Liver (tissue), 9 donors: ENCODE data around the gene ITGBL1. TPM values are rescaled to one million over a fixed set of nuclear protein-coding genes. Genes with fewer than 3 reads are reported as not detected.

ENCODE experiments used
- DNase-seq: peaks from one replicate; pipeline ENCODE4 v3.0.0-alpha.2; 2017; ENCODE audit warnings: low spot score
- H3K27ac ChIP-seq, 2 donors: one replicate each; pipeline ENCODE4 v1.7.0; 2013; ENCODE audit warnings: inconsistent platforms in 2 of 2, low read length in 2 of 2, control low read depth in 1 of 2, low read depth in 1 of 2, mild to moderate bottlenecking in 1 of 2
- H3K27me3 ChIP-seq, 4 donors: one replicate each; pipeline versions ENCODE4 v1.6.1 to v1.7.0; 2013; ENCODE audit warnings: low read length in 3 of 4, inconsistent platforms in 1 of 4, mild to moderate bottlenecking in 1 of 4, moderate library complexity in 1 of 4; ENCODE audit not compliant: control insufficient read depth in 4 of 4, insufficient read depth in 4 of 4
- H3K36me3 ChIP-seq, 4 donors: one replicate each; pipeline versions ENCODE4 v1.6.1 to v1.7.0; 2013; ENCODE audit warnings: low read length in 3 of 4, mild to moderate bottlenecking in 3 of 4, low read depth in 1 of 4, moderate library complexity in 1 of 4; ENCODE audit not compliant: control insufficient read depth in 4 of 4, insufficient read depth in 3 of 4
- H3K4me1 ChIP-seq, 4 donors: one replicate each; pipeline versions ENCODE4 v1.6.1 to v1.7.0; 2013; ENCODE audit warnings: low read length in 3 of 4, mild to moderate bottlenecking in 3 of 4, moderate library complexity in 1 of 4; ENCODE audit not compliant: control insufficient read depth in 4 of 4, insufficient read depth in 4 of 4
- H3K4me3 ChIP-seq, 3 donors: one replicate each; pipeline versions ENCODE4 v1.6.1 to v1.7.0; 2013; ENCODE audit warnings: low read length in 3 of 3, control low read depth in 1 of 3, low read depth in 1 of 3, mild to moderate bottlenecking in 1 of 3
- H3K9ac ChIP-seq, 2 donors: one replicate each; pipeline ENCODE4 v1.7.0; 2013; ENCODE audit warnings: low read length in 2 of 2, mild to moderate bottlenecking in 2 of 2, moderate library complexity in 2 of 2, control low read depth in 1 of 2, low read depth in 1 of 2
- H3K9me3 ChIP-seq, 4 donors: one replicate each; pipeline versions ENCODE4 v1.6.1 to v1.7.0; 2013; ENCODE audit warnings: low read length in 3 of 4; ENCODE audit not compliant: control insufficient read depth in 4 of 4
- EGR1 ChIP-seq, 2 donors: IDR thresholded peaks; 2 replicates each; pipeline ENCODE4 v1.6.1; 2016 to 2018; ENCODE audit warnings: antibody characterized with exemption in 2 of 2, low read depth in 2 of 2
- FOXA1 ChIP-seq: IDR thresholded peaks from 2 replicates; pipeline ENCODE4 v1.6.1; 2016; ENCODE audit warnings: antibody characterized with exemption
- FOXA2 ChIP-seq: IDR thresholded peaks from 2 replicates; pipeline ENCODE4 v1.6.1; 2016; ENCODE audit warnings: antibody characterized with exemption
- JUND ChIP-seq, 2 donors: IDR thresholded peaks; 2 replicates each; pipeline ENCODE4 v1.6.1; 2016; ENCODE audit warnings: antibody characterized with exemption in 2 of 2
- RXRA ChIP-seq, 2 donors: IDR thresholded peaks; 2 replicates each; pipeline ENCODE4 v1.6.1; 2017 to 2018; ENCODE audit warnings: antibody characterized with exemption in 2 of 2, mild to moderate bottlenecking in 1 of 2
- SP1 ChIP-seq: IDR thresholded peaks from 2 replicates; pipeline ENCODE4 v1.6.1; 2018; ENCODE audit warnings: antibody characterized with exemption, mild to moderate bottlenecking
- YY1 ChIP-seq: IDR thresholded peaks from 2 replicates; pipeline ENCODE4 v1.6.1; 2016; ENCODE audit warnings: antibody characterized with exemption, mild to moderate bottlenecking
- WGBS: extraction: QIAGEN DNeasy Blood & Tissue Kit; methylation state at CpG from one replicate; pipeline ENCODE4 v1.1.7; 2013; 5-methylcytosine and 5-hydroxymethylcytosine counted together
- polyA plus RNA-seq, 2 donors: library from polyadenylated mRNA; stranded (reverse) in 1 of 2; unstranded in 1 of 2; fragments of 200-250 nt in 1 of 2; fragments of >200 nt in 1 of 2; fragmentation: Nextera tagmentation in 1 of 2; extraction: Ambion mirVana in 1 of 2; gene quantifications; one replicate each; pipeline versions ENCODE4 v1.2.1 to v1.2.3, GENCODE V29; 2013 to 2015
- total RNA-seq, 2 donors: library from RNA; depleted of rRNA; stranded (reverse); fragments of >200 nt; gene quantifications; one replicate each; pipeline ENCODE4 v1.2.3, GENCODE V29; 2014
- TF ChIP-seq, protein P1 (sequence below): IDR thresholded peaks from 2 replicates; pipeline ENCODE4 v1.6.1; 2016; ENCODE audit warnings: antibody characterized with exemption
- TF ChIP-seq, protein P2 (sequence below): fragments of 150-350 bp; IDR thresholded peaks from 2 replicates; pipeline ENCODE4 v1.5.1; 2017; ENCODE audit warnings: improper control_type of control experiment, low read depth, low read length; ENCODE audit not compliant: missing input control
- TF ChIP-seq, protein P3 (sequence below): IDR thresholded peaks from 2 replicates; pipeline ENCODE4 v1.6.1; 2016; ENCODE audit warnings: antibody characterized with exemption, mild to moderate bottlenecking
- donor health status: healthy.
- donor health status: healthy.
- donor health status: healthy.
- donor health status: healthy.
- donor health status: healthy.

Gene ITGBL1, protein sequence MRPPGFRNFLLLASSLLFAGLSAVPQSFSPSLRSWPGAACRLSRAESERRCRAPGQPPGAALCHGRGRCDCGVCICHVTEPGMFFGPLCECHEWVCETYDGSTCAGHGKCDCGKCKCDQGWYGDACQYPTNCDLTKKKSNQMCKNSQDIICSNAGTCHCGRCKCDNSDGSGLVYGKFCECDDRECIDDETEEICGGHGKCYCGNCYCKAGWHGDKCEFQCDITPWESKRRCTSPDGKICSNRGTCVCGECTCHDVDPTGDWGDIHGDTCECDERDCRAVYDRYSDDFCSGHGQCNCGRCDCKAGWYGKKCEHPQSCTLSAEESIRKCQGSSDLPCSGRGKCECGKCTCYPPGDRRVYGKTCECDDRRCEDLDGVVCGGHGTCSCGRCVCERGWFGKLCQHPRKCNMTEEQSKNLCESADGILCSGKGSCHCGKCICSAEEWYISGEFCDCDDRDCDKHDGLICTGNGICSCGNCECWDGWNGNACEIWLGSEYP
- total RNA-seq: 1 to 10 TPM in 1 of 2 donors, under 1 TPM in 1; 0.28 to 1.8 TPM
- polyA plus RNA-seq: 1 to 10 TPM in 1 of 2 donors, under 1 TPM in 1; 0.57 to 2.2 TPM

DNA sequence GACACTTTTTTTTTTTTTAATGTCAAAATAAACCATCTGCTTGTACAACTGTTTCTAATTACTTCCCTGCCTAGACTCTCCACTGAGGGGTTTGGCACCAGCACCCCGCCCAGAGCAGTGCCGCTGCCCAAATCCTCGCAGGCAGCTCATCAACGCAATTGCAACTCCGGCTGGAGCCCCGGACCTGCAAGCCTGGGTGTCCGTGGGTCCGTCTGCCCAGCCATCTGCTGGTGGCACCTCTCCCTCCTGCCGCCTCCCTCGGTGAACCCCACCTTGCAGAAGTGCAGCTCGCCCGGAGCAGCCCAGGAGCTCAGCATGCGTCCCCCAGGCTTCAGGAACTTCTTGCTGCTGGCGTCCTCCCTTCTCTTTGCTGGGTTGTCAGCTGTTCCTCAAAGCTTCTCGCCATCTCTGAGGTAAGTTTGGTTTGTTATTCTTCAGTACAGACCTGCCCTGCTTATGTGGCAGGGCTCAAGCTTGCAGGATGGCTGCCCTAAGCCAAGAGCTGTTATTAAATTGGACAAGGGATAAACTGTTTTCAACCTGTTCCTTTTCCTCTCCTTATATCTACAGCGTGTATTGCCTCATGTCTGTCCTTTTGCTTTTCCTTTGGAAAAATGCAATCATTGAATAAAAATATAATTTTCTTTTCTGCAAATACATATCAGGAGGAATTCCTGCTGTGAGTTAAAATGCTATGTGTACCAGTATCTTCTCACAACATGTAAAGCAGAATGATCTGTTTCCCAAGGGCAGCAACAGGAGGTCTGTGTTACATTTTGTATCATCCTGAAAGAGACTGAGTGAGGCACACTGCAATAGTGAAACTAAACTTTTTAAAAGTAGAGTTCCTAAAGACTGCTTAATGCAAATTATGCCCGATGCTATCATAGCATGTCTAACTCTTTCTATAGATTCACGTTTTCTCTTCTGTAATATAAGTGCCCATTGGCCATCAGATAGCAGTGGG is at the start of gene ITGBL1:
Gene ITGBL1, plus strand, starts transcription at position 157 of the 967 bp plus-strand sequence. Its CDS starts 159 bp downstream, at position 316.
- no peak for DNase-seq
- 60% methylated on average over 18 of the region's 18 CpGs for WGBS
- H3K27ac ChIP-seq: no peak within 1 kb of the TSS

DNA sequence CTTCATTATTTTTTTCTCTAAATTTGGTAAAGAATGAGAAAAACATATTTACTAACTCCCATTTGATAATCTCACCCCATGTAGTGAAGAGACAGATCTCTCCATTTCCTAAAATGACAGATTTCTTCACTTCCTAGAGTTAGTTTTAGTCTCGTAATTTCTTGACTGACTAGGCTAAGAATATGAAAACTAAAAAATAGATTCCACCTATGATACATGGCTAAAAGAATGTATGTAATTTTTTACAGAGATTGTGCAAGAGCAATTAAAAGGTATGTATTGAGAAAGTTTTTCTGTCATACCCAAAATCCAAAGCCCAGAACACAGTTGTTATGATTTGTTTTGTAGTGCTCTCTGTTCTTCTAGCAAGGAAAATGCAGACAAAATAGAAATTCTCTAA is 45.7 kb upstream of the ITGBL1 start:
- TF ChIP-seq EGR1 (IDR thresholded peaks at IDR 0.05; ENCODE audit: low read depth in 2 of 2): no peak
- no peak for TF ChIP-seq FOXA1
- no peak overlapping the region for H3K27ac ChIP-seq
- H3K4me1 ChIP-seq: no peaks in the 10 kb centered on the region
- H3K27me3 ChIP-seq: peaks cover 0 to 4% (median 1%) of the 10 kb centered on the region in 4 donors
- H3K36me3 ChIP-seq: no peaks in the 10 kb centered on the region
- 58% methylated on average over 1 of the region's 1 CpG for WGBS
- no peaks in the 10 kb centered on the region for H3K9me3 ChIP-seq
- no peak overlapping the region for H3K9ac ChIP-seq
- no peak for DNase-seq
- no peak overlapping the region for H3K4me3 ChIP-seq

More for the DNA sequence above, at the start of gene ITGBL1:
- TF ChIP-seq, protein P1, sequence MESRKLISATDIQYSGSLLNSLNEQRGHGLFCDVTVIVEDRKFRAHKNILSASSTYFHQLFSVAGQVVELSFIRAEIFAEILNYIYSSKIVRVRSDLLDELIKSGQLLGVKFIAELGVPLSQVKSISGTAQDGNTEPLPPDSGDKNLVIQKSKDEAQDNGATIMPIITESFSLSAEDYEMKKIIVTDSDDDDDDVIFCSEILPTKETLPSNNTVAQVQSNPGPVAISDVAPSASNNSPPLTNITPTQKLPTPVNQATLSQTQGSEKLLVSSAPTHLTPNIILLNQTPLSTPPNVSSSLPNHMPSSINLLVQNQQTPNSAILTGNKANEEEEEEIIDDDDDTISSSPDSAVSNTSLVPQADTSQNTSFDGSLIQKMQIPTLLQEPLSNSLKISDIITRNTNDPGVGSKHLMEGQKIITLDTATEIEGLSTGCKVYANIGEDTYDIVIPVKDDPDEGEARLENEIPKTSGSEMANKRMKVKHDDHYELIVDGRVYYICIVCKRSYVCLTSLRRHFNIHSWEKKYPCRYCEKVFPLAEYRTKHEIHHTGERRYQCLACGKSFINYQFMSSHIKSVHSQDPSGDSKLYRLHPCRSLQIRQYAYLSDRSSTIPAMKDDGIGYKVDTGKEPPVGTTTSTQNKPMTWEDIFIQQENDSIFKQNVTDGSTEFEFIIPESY: no peak
- no peaks in the 10 kb centered on the region for H3K36me3 ChIP-seq
- peak within 1 kb of the TSS; percentile 30 to 55 (median 51) for H3K4me3 ChIP-seq
- peaks cover 4 to 11% (median 6%) of the 10 kb centered on the region in 4 donors for H3K4me1 ChIP-seq
- peaks cover 0 to 3% (median 0%) of the 10 kb centered on the region in 4 donors for H3K27me3 ChIP-seq
- H3K9me3 ChIP-seq: no peaks in the 10 kb centered on the region
- no peak within 1 kb of the TSS for H3K9ac ChIP-seq

DNA sequence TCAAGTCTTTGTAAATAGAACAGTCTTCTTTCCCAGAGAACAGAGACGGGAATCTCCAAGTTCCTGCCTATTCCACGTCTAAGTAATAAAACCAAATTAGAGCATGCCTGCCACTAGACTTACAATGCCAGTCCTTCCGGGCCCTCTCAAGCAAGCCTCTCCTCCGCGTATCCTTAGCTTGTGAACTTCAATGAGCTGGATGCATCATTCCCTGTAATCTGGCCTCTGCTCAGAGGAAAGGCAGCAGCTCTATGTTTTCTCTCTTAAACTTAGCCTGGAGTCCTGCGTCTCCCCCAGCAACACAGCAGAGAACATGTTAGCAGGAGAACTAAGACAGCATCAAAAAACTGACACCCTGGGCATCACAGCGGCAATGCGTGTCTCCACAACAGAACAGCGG is 44.3 kb upstream of the ITGBL1 start:
- Histone ChIP-seq H3K27ac (no peak overlapping the region), H3K36me3 (no peaks in the 10 kb centered on the region), H3K9ac (no peak overlapping the region), H3K27me3 (peaks cover 0 to 4% (median 2%) of the 10 kb centered on the region in 4 donors), H3K4me1 (no peaks in the 10 kb centered on the region), H3K9me3 (no peaks in the 10 kb centered on the region), H3K4me3 (no peak overlapping the region)
- no peak for TF ChIP-seq JUND (IDR thresholded peaks at IDR 0.05)
- TF ChIP-seq EGR1 (IDR thresholded peaks at IDR 0.05; ENCODE audit: low read depth in 2 of 2): no peak
- no peak for TF ChIP-seq FOXA2
- TF ChIP-seq SP1: no peak
- TF ChIP-seq RXRA (IDR thresholded peaks at IDR 0.05): no peak
- TF ChIP-seq, protein P2, sequence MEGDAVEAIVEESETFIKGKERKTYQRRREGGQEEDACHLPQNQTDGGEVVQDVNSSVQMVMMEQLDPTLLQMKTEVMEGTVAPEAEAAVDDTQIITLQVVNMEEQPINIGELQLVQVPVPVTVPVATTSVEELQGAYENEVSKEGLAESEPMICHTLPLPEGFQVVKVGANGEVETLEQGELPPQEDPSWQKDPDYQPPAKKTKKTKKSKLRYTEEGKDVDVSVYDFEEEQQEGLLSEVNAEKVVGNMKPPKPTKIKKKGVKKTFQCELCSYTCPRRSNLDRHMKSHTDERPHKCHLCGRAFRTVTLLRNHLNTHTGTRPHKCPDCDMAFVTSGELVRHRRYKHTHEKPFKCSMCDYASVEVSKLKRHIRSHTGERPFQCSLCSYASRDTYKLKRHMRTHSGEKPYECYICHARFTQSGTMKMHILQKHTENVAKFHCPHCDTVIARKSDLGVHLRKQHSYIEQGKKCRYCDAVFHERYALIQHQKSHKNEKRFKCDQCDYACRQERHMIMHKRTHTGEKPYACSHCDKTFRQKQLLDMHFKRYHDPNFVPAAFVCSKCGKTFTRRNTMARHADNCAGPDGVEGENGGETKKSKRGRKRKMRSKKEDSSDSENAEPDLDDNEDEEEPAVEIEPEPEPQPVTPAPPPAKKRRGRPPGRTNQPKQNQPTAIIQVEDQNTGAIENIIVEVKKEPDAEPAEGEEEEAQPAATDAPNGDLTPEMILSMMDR: no peak
- TF ChIP-seq YY1: no peak
- TF ChIP-seq, protein P3, sequence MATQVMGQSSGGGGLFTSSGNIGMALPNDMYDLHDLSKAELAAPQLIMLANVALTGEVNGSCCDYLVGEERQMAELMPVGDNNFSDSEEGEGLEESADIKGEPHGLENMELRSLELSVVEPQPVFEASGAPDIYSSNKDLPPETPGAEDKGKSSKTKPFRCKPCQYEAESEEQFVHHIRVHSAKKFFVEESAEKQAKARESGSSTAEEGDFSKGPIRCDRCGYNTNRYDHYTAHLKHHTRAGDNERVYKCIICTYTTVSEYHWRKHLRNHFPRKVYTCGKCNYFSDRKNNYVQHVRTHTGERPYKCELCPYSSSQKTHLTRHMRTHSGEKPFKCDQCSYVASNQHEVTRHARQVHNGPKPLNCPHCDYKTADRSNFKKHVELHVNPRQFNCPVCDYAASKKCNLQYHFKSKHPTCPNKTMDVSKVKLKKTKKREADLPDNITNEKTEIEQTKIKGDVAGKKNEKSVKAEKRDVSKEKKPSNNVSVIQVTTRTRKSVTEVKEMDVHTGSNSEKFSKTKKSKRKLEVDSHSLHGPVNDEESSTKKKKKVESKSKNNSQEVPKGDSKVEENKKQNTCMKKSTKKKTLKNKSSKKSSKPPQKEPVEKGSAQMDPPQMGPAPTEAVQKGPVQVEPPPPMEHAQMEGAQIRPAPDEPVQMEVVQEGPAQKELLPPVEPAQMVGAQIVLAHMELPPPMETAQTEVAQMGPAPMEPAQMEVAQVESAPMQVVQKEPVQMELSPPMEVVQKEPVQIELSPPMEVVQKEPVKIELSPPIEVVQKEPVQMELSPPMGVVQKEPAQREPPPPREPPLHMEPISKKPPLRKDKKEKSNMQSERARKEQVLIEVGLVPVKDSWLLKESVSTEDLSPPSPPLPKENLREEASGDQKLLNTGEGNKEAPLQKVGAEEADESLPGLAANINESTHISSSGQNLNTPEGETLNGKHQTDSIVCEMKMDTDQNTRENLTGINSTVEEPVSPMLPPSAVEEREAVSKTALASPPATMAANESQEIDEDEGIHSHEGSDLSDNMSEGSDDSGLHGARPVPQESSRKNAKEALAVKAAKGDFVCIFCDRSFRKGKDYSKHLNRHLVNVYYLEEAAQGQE: no peak
- TF ChIP-seq, protein P1: no peak
- no peak for DNase-seq
- WGBS: 74% methylated on average over 9 of the region's 9 CpGs
